ENCODE results near the gene ANKRD55.

DNA sequence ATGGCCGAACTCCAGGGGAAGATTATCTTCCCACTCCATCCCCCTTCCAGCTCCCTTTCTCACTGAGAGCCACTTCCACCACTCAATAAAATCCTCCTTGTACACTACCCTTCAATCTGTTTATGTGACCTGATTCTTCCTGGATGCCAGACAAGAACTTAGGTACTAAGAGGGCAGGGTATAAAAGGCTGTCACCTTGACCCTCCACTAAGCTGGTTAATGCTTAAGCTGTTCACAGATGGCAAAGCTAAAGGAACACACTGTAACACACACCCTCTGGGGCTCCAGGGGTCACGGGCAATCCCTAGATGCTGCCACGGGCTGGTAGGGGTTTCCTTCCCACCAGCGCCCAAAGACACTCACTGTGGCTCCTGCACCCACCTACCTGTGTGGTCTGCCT, 179.8 kb downstream of the ANKRD55 start:
- TF ChIP-seq EP300 (IDR thresholded peaks at IDR 0.05): no peak
- TF ChIP-seq, protein P1, sequence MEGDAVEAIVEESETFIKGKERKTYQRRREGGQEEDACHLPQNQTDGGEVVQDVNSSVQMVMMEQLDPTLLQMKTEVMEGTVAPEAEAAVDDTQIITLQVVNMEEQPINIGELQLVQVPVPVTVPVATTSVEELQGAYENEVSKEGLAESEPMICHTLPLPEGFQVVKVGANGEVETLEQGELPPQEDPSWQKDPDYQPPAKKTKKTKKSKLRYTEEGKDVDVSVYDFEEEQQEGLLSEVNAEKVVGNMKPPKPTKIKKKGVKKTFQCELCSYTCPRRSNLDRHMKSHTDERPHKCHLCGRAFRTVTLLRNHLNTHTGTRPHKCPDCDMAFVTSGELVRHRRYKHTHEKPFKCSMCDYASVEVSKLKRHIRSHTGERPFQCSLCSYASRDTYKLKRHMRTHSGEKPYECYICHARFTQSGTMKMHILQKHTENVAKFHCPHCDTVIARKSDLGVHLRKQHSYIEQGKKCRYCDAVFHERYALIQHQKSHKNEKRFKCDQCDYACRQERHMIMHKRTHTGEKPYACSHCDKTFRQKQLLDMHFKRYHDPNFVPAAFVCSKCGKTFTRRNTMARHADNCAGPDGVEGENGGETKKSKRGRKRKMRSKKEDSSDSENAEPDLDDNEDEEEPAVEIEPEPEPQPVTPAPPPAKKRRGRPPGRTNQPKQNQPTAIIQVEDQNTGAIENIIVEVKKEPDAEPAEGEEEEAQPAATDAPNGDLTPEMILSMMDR (IDR thresholded peaks at IDR 0.05): no peak
- TF ChIP-seq POLR2A (IDR thresholded peaks at IDR 0.05; ENCODE audit: low read depth): no peak
- TF ChIP-seq POLR2AphosphoS5 (IDR thresholded peaks at IDR 0.05): no peak
